GM15510 (cell line): ENCODE data around the gene GLP1R.

Experiments used
- POLR2A ChIP-seq: IDR thresholded peaks from 3 replicates; pipeline ENCODE4 v1.6.1; 2011; ENCODE audit warnings: borderline replicate concordance; ENCODE audit not compliant: insufficient read length; ENCODE audit errors: extremely low read depth

The GLP1R gene

GRCh38 chr6:39065561-39065960 is 17.0 kb downstream of the GLP1R start:
- TF ChIP-seq POLR2A = no peak

DNA sequence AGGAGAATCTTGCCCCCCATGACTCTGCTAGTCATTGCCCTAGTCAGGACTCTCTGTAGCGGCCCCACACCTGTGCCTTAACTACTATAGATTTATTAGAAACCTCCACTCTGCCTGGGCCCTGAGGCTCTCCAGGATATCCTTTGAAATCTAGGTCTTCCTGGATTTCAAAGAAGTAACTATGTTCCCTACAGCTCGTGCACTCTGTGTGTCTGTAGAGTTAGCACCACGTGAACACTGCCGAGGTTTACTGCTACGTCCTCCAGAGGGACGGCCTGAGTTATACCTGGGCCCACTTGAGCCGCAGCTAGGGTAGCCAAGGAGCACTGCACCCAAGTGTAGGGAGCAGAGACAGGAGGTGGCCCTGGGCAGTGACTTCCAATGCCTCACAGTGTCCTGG is 19.8 kb downstream of the GLP1R start:
- TF ChIP-seq POLR2A = no peak

DNA sequence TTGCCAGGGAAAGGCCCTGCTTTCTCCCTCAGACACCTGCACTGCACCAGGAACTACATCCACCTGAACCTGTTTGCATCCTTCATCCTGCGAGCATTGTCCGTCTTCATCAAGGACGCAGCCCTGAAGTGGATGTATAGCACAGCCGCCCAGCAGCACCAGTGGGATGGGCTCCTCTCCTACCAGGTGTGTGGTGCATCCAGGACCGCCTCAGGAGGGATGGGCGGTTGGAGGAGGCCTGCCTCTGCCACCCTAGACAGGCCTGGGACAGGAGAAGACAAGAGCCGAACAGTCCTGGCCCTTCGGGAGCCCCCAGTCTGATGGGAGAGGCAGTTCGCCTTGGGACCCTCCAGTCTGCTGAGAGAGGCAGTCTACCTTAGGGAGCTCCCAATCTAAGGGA is 24.2 kb downstream of the GLP1R start:
- no peak for TF ChIP-seq POLR2A

- no peak for TF ChIP-seq POLR2A
Measured at GRCh38 chr6:39073471-39074355, 25.1 kb downstream of the GLP1R start.

DNA sequence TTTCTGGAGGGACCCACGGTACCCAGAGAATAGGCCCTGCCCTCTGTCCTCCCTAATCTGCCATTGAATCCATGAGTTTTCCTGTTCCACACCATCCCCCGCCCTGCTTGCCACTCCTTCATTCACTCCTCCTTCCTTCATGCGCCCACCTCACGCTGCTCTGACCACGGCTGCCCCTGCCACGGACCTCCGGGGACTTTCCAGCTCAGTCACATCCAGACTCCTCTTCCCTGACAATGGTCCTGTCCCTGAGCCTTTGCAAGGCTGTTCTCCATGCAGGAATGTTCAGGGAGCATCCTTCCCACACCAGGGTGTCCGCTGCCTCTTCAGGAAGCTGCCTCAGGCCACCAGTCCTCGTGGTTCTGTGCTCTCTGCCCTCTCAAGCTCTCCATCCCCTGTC is 25.9 kb downstream of the GLP1R start:
- no peak for TF ChIP-seq POLR2A

GRCh38 chr6:39075010-39075686 is 26.6 kb downstream of the GLP1R start:
- no peak for TF ChIP-seq POLR2A

DNA sequence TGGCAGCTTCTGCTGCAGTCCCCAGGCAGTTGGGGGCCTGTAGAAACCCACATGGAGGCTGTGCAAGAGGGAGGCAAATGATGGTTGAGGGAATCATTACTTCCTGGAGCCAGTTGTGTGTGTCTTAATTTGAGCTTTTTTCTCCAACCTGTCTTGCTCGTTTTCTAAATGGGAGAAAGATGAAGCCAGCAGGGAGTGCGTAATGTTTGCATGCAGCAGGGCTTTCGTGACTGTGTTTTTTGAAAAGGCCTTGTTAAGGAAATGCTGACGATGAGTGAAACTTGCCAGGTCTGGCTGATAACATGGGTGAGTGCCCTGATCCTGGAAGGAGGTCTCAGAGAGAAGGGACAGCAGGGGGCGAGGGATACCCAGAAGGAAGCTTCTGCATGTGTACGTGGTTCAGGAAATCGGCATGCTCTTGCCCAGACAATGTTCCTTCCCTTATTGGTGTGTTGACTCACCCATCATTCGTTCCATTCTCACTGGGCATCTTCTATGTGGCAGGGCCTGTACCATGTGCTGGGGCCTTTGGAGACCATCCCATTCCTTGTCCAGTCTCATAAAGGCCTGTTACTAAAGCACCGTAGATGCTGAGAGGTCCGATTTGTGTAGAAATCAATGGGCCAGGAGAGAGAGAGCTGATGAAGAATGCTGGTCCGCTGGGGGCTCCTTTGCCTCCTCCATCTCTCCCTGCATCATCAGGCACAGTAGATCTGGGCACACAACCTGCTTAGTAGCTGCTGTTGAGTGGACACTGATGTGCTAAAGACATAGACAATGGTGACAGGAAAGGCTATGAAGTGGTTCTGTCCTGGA is 27.4 kb downstream of the GLP1R start:
- TF ChIP-seq POLR2A = no peak

- TF ChIP-seq POLR2A = no peak
Measured at GRCh38 chr6:39076623-39077535, 28.3 kb downstream of the GLP1R start.

GRCh38 chr6:39077882-39078594 is 29.5 kb downstream of the GLP1R start:
- TF ChIP-seq POLR2A = no peak

GRCh38 chr6:39078695-39079094 is 30.1 kb downstream of the GLP1R start:
- no peak for TF ChIP-seq POLR2A

DNA sequence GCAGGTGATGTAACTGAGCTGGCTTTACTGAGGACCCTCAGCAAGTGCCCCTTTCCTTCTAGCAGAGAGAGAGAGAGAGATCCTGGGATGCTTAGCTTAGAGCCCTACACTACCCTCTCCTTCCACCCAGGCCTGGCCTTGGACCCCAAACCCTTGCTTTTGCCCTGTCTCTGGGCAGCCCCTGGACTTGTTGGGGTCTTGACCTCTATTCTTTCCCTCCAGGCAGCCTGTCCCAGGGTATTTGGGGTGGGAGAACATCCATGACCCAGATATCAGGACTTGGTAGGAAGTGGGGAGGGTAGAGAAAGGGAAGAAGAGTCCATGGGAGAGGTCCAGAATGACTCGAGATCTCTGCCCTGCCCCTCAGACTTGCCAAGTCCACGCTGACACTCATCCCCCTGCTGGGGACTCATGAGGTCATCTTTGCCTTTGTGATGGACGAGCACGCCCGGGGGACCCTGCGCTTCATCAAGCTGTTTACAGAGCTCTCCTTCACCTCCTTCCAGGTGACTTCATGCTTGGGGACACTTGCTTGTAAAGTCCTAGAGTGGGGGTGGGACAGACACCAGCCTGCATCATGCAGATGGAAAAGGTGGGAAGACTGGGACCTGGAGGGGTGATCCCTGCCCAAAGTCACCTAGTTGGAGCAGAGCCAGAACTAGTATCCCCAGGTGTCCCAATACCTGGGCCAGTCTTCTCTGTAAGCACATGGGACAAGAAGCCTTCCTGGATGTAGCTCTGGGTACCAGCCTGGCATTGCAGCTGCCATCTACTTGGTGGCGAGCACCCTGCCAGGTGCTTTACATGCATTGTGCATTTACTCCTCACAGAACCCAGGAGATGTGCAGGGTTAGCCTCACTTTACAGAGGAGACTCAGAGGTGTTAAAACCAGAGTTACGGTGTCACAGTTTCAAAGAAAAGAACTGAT is 30.9 kb downstream of the GLP1R start:
- no peak for TF ChIP-seq POLR2A

GRCh38 chr6:39080246-39080875 is 31.8 kb downstream of the GLP1R start:
- no peak for TF ChIP-seq POLR2A

GRCh38 chr6:39082310-39082709 is 33.7 kb downstream of the GLP1R start:
- TF ChIP-seq POLR2A = no peak

DNA sequence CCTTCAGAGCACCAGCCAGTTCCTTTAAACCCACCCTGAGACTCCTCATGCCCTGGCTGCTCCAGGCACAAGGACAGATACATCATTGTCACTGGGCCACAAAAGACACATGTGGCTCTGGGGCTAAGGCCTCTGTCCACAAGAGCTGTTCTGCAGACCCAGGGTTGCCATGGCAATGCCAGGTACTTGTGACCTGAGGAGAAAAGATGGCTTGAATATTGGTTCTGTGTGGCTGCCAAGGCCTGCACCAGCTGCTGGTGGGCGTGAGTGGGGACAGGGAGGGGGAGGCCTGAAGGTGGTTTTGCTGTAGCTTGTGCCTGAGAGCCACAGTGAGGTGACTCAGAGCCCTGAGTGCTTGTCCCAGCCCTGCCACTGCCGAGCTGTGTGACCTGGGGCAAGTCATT is 34.7 kb downstream of the GLP1R start:
- no peak for TF ChIP-seq POLR2A
